Testis (tissue), 2 donors: ENCODE data around the gene IGSF22.

Experiments used
- CTCF ChIP-seq, 3 experiments: fragments of 450-650 bp in 2 of 3; fragments of 200-600 bp in 1 of 3; sonication (generic) in 1 of 3; IDR thresholded peaks; one replicate each; pipeline ENCODE4 v1.5.1; 2016 to 2019; ENCODE audit warnings: antibody characterized with exemption in 3 of 3, mild to moderate bottlenecking in 2 of 3, moderate library complexity in 1 of 3
- POLR2A ChIP-seq: fragments of 450-650 bp; IDR thresholded peaks from one replicate; pipeline ENCODE4 v1.6.1; 2017; ENCODE audit warnings: antibody characterized with exemption, mild to moderate bottlenecking, moderate library complexity

- TF ChIP-seq CTCF (IDR thresholded peaks at IDR 0.05): no peak
- TF ChIP-seq POLR2A: no peak
These were observed 10.7 kb upstream of the IGSF22 start for GRCh38 chr11:18736590-18737148.
